C4-2B (cell line): Measurements from ENCODE around the gene CCSER2.

Experiments used
- H3K27ac ChIP-seq: fragments of 450-650 bp; 2 replicates; pipeline ENCODE4 v1.5.1; 2017
- CTCF ChIP-seq: fragments of 450-650 bp; conservative IDR thresholded peaks from 2 replicates; pipeline ENCODE4 v1.5.1; 2017; ENCODE audit warnings: mild to moderate bottlenecking
- ZFX ChIP-seq: fragments of 450-650 bp; IDR thresholded peaks from 2 replicates; pipeline ENCODE4 v1.6.1; 2017

Gene CCSER2

DNA sequence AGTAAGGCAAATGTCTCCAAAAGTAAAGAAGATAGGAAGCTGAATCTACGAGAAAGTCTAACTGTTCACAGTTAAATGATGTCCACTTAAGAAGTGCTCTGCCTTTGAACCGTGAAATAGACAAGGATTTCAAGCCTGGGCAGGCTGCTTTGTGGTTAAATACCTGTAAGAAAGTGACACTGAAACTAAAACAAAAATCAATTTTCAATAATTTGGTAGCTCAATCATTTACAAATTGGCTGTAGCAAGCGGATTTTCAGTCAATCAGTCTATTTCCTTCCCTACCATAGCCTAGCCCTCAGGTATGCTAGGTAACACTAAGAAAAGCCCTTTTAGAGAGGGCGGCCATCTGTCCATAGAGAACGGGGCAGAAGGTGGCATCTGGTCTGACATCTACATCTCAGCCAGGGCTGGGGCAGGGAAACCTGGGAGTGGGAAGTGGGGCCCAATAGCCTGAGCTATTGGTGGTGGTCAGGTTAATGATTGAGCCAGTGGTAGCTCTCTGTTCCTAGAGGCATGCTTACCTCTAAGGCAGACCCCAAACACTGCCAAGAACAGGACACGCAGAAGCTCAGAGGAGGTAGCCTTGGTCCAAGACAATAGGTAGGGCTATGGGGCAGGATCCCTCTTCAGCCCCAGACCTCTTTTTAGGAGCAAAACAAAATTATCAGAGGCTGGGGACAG, 223.2 kb downstream of the CCSER2 start:
- TF ChIP-seq CTCF (no peak), ZFX (no peak)
- no peak overlapping the region for H3K27ac ChIP-seq

DNA sequence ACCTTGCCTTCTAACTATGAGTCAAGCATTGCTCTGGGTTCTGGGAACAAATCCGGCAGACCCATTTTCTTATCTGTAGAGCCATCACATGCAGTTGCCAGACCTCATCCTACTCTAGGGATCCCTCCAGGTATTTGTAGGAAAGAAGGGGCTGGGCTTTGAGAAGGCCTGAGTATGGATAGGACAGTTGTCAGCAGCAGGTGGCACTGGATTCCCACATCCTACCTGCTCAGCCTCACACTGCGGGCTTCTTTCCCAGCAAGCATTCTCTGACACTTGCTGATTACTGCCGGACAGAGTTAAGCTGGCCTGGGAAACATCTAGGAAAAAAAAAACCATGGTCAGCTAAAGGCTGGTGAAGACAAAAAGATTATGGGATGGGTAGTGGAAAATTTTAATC, 224.1 kb downstream of the CCSER2 start:
- no peak for TF ChIP-seq CTCF
- TF ChIP-seq ZFX: no peak
- H3K27ac ChIP-seq: no peak overlapping the region

DNA sequence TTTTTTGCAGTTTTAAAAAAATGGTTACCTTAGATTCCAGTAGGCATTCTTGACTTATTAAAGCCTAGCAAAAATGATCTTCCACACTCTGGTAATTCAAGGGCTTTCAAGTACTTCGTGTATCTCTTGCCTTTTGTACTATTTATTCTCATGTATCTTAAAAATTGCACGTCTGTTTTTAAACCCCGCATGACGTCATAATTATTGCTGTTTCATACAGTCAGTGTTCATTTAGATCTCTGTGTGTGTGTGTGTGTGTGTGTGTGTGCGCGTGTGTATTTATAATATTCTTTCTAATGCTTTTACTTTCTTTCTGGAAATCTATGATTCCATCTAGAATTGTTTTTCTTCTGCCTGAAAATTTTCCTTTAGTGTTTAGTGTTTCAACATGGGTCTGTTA, 234.2 kb downstream of the CCSER2 start:
- no peak for TF ChIP-seq ZFX
- no peak for TF ChIP-seq CTCF
- H3K27ac ChIP-seq: no peak overlapping the region

- H3K27ac ChIP-seq: no peak overlapping the region
These were observed 235.0 kb downstream of the CCSER2 start for GRCh38 chr10:84563355-84563754.

GRCh38 chr10:84563868-84564267, 235.5 kb downstream of the CCSER2 start:
- H3K27ac ChIP-seq: no peak overlapping the region
- TF ChIP-seq ZFX (no peak), CTCF (no peak)

More at GRCh38 chr10:84563355-84563754, 235.0 kb downstream of the CCSER2 start:
- TF ChIP-seq CTCF (no peak), ZFX (no peak)

GRCh38 chr10:84565881-84566582, 237.6 kb downstream of the CCSER2 start:
- no peak for TF ChIP-seq CTCF
- no peak for TF ChIP-seq ZFX
- H3K27ac ChIP-seq: no peak overlapping the region

DNA sequence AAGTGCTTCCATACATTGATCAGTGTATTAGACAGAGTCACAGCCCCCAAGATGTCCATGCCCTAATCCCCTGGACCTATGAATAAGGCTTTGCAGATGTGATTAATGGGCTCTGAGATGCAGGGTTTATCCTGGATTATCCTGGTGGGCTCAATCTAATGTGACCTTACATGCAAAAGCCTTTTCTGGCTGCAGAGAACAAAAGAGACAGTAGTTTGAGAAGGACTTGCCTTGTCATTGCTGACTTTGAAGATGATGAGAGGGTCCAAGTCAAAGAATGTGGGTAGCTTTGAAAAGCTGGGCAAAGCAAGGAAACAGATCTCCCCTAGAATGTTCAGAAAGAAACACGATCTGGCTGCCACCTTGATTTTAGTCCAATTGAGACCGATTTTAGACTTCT, 238.7 kb downstream of the CCSER2 start:
- no peak for TF ChIP-seq CTCF
- no peak for TF ChIP-seq ZFX
- H3K27ac ChIP-seq: no peak overlapping the region
